ENCODE measurements around the gene MCM10.

The MCM10 gene

DNA sequence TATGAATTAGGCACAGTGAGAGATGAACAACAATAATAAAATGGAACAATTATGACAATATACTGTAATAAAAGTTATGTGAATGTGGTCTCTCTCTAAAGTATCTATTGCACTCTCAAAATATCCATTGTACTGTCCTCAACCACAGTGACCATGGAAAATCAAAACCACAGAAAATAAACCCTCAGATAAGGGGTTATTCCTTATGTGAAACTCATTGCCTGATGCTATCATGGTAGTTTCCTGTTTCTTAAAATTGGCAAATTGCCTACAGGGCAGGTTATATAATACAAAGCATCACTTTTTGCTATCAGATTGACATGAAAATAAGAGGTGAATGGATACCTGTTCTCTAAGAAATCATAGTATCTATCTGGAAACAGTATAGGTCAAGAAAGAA, 3.8 kb downstream of the MCM10 start:
- DNase-seq (ENCODE audit: low read depth): no peak

DNA sequence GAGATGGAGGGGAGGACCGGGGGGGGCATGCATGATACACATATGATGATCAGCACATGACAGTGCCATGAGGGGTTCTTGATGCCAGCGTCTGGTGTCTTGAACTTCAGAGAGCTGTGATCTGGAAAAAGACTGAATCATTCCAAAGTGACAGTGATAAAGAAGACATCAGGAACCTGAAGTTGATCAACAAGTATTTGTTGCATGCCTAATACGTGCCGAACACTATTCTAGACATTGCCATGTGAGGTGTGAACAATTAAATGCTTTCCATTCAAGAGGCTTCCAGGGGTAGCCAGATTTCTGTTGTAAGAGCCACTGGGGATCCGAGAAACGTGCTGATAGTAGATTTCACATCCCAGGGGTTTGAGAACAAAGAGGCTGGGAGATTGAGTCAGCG, 6.2 kb downstream of the MCM10 start:
- no peak for DNase-seq (ENCODE audit: low read depth)

DNA sequence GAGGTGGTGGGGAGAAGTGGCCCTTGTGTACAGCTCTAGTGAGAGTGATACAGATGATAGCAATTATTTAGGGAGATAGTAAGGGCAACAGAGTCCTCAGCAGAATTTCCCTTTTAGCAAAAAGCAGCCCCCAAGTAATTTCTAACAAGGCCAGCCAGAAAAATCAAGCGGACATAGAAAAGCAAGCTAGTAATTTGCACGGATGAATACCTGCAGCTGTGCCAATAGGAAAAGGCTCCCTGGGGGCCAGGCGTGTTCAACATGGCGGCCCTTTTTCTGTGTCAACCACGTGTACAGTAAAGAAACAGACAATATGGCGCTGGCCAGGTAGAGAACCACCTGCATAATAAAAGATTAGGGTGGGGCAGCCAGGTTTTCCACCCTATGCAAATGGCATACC, 7.4 kb downstream of the MCM10 start:
- no peak for DNase-seq (ENCODE audit: low read depth)

DNA sequence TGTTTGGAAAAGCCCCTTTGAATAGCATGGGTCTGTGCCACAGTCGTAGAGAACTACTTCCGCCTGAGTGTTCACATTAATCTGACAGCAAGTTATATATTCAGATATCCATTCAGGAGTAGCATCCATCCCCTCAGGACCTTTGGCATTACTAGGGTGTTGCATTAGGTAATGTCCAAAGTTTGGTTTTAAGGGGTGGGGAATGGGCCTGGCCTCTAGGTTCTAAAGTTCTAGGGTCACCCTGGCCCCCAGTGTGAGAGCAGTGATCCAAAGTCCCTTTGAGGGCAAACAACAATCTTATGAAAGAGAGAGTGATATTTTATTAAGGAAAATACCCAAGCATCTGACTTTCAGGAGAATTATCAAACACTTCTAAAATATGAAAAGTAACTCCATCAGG, 12.3 kb downstream of the MCM10 start:
- no peak for DNase-seq (ENCODE audit: low read depth)

DNA sequence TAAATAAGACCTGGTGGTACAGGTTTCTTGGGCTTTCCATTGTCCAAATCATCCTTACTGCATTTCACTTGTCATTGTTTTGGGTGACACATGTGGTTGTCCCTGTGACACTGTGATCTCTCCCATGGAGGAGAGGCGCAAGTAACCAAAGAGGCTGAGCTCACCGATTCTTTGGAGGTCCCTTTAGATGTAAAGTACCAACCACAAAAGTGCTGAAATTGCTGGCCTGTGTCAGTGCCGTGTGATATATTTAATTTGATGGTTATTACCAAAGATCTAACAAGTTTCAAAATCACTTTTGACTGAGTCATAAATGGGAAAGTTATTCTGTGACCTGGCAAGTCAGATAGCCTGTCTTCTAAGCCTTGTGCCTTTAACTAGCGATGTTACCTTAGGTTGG, 19.4 kb downstream of the MCM10 start:
- DNase-seq (ENCODE audit: low read depth): no peak

DNA sequence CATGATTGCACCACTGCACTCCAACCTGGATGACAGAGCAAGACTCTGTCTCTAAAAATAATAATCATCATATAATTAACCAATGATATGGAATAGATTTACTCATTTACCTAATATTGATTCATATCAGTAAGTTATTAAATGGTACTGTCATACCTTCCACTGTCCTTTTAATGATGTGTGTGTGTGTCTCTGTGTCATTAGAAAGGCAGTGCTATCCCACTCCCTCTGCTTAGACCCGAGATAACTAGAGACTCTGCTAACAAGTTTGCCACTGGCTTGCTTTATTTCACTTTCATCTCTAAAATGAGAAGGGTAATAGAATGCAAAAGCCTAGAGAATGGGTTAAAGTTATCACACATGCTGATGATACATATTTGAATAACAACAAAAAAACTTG, 21.1 kb downstream of the MCM10 start:
- DNase-seq (ENCODE audit: low read depth): no peak

DNA sequence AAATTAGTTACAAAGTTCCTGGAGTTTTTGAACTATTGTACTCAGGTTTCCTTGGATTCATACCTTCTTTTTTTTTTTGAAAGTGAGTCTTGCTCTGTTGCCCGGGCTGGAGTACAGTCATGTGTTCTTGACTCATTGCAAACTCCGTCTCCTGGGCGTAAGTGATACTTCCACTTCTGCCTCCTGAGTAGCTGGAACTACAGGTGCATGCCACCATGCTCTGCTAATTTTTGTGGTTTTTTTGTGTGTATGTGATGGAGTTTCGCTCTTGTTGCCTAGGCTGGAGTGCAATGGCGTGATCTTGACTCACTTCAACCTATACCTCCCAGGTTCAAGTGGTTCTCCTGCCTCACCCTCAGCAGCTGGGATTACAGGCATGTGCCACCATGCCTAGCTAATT, 22.3 kb downstream of the MCM10 start:
- DNase-seq (ENCODE audit: low read depth): no peak

DNA sequence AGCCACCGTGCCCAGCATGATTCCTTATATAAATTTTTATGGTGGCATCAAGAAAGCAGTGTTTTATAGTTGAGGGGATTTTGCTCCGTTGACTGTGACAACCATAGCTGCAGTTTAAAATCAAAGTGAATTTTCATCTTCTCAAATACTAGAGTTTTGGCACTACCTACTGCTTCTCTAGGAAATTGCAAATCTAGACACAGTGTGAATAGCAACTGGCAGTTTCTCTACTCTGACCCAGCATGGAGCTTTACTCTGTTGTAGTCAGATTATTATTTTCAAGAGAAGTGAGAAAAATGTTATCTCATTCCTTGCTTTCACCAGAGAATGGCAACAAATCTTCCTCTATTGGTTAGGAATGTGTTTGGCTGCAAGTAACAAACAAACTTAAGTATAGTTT, 22.9 kb downstream of the MCM10 start:
- no peak for DNase-seq (ENCODE audit: low read depth)

DNA sequence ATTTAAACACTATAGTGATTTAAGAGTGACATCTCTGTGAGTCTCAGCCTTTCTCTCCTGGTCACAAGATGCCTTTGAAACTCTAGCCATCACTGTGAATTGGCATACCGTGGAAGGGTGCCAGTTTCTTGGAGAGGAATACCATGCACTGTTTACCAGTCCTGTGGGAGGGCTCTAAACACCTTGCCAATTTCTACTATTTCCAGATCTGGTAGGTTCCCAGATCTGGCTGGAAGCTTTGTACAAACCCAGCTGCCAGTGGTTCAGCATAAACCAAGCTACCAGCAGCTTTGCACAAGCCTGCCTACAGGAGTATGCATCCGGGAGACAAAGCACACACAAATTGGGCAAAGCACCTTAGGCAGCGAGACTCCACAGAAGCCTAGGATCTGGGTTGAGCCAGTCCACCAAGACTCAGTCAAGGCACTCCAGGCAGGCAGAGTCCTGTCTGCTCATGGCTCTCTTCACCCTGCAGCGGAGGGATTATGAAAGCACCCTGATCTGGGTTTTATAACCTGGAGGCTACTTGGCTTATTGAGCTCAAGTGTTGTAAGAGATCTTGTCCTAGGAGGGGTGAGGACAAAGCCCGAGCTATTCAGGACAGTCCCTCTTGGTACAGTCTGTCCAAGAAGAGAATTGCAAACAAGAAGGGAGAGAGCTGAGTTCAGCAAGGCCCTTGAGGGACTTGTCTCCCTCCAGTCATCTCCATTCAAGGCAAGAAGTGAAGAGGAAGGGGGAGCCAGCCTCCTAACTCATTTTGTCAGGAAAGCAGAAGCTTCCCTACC, 23.6 kb downstream of the MCM10 start:
- DNase-seq (ENCODE audit: low read depth): no peak

DNA sequence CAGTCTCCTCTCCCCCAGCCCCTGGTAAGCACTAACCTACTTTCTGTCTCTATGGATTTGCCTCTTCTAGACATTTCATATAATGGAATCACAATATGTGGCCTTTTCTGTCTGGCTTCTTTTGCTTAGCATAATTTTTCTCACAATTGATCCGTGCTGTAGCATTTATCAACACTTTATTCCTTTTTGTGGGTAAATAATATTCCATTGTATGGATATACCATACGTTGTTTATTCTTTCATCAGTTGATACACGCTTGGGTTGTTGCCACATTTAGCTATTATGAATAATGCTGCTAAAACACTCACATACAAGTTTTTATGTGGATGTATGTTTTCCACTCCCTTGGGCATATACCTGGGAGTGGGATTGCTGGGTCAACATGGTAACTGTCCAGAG, 25.8 kb downstream of the MCM10 start:
- no peak for DNase-seq (ENCODE audit: low read depth)

DNA sequence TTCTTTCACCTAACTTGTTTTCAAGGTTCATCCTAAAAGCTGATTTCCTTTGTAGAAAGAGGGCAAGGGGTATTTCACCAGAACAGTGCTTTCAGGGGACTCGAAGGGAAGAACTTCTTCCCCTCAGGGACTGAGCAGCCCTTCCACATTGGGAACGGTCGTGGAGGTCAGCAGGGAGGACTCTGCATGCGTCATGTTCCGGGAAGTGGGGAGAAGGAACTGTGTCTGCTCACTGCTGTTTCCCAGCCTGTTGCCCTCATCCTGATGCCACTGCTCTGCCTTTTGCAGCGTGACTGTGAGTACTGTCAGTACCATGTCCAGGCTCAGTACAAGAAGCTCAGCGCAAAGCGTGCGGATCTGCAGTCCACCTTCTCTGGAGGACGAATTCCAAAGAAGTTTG, 27.2 kb downstream of the MCM10 start:
- no peak for DNase-seq (ENCODE audit: low read depth)

DNA sequence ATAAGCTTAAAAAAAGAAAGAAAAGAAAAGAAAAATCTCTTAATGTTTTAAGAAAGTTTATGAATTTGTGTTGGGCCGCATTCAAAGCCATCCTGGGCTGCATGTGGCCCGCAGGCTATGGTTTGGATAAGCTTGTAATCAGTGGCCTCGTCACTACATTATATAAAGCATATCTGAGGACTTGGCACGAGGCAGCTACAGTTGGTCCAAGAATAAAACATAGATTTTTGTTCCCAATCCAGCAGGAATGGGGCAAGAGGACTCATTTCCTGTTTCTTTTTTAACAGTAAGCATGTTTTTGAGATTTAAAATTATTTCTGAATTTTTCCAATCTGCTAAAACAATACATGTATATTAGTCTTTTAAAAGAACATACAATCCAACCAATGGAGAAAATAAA, 28.6 kb downstream of the MCM10 start:
- DNase-seq (ENCODE audit: low read depth): no peak

DNA sequence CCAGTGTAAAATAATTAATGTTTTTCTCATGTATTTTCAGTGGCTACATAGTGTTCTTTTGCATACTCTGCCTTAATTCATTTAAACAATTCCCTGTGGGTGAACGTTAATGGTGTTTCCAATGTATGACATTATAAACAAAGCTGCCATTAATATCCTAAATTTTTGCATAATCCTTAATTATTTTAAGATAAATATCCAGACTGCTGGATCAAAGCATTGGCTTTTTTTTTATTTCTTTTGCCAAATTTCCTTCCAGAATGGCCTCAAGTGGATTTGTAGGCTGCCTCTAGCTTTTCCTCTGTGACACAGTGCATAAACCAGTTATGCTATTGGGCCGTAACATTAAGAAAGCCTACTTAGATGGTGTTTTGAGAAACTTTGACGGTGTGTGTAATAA, 29.5 kb downstream of the MCM10 start:
- no peak for DNase-seq (ENCODE audit: low read depth)

DNA sequence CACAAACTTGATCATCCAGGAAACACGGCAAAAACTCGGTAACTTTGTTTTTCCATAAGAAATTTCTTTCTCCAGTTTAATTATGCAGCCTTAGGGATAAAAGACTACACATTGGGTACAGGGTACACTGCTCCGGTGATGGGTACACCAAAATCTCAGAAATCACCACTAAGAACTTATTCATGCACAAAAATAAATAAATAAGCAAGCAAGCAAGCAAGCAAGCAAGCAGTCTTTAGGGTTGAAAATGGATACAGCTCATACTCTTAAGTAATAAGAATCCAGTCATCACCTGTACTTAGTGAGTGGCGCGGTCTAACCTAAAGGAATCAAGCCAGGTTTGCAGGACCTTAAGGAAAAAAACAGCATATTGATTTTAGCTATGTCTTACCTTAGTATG, 30.0 kb downstream of the MCM10 start:
- no peak for DNase-seq (ENCODE audit: low read depth)

DNA sequence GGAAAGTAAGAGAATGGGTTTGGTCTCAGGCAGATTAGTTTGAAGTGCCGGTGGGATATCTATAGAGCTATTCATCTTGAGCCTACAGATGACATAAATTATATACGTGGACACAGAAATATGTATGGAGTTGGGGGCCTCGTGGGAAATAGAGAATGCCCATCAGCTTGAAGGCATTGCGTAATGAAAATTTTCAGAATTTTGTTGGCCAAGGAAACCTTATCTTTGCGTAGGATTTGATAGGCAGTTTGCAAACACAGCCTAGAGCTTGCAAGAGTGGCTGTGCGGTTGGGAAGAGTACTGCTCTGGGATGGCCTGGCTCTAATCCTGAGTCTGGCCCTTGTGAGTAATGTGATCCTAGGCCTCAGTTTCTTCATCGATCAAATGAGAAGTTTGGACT, 32.3 kb downstream of the MCM10 start:
- DNase-seq (ENCODE audit: low read depth): no peak

DNA sequence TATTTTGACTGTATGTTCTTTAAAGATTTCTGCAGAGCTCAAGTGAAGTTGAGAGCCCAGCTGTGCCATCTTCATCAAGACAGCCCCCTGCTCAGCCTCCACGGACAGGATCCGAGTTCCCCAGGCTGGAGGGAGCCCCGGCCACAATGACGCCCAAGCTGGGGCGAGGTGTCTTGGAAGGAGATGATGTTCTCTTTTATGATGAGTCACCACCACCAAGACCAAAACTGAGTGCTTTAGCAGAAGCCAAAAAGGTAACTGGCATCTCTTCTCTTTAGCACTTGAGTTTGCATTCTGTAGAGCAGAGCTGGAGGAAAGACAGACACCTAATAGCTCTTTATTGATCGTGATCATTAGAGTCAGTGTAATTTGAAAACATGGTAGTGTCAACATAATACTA, 33.7 kb downstream of the MCM10 start:
- DNase-seq (ENCODE audit: low read depth): no peak

DNA sequence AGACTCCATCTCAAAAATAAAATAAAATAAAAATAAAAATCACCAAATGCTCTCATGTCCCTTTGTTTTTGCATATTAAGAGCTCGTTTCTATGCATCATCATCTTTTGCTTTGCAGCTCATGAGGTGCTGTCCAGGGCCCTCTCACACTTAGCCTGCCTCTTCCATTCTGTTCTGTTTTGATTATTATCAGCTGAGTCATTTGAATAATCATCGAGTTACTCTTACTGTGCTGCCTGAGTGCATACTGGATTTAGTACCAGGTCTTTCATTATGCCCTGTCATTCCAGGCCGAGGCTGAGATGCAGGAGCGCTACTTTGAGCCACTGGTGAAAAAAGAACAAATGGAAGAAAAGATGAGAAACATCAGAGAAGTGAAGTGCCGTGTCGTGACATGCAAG, 39.8 kb downstream of the MCM10 start:
- DNase-seq (ENCODE audit: low read depth): no peak

DNA sequence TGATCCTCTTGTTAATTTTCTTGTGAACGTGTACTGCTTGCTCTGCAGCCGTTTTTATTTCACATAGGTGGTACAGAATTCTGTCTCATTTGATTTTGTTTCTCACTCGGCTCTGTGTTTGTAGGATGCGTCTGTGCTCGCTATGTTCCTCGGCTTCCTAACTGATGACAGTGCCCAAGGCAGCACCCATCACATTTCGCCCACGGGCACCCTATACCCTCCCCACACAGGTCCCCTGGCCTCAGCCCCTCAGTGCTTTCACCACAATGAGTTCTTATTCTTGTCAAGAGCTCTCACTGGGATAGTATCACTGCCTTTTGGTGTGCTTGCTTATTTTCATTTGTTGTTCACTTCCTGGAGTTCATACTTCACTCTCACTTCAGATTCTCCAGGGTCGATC, 44.7 kb downstream of the MCM10 start:
- no peak for DNase-seq (ENCODE audit: low read depth)

DNA sequence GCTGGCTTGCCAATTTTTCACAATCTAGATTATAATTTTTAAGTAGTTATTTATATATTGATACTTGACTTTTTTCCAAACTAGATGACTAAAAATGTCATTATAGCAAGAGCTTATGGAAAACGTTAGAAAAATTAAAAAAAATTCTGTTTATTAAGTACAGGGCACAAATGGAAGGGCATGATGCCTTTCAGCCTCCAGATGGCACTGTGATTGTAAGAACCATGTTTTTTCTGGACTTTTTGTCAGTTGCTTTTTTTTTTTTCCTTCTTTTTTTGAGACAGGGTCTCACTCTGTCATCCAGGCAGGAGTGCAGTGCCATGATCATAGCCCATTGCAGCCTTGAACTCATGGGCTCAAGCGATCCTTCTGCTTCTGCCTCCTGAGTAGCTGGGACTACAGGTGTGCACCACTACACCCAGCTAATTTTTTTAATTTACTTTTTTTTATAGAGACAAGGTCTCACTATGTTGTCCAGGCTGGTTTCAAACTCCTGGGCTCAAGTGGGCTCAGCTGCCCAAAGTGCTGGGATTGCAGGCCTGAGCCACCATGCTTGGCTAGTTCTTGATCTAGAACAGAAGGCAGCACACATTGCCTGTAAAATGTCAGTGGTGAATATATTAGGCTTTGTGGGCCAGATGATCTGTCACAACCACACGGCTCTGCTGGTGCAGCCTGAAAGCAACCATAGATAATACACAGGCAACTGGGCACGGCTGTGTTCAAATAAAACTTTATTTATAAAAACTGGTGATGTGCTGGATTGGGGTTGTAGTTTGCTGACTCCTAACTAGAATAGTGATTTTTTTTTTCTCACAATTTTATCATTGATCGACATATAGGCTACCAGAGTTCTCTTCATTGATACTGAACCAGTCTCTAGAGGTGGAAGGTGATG, 45.4 kb downstream of the MCM10 start:
- no peak for DNase-seq (ENCODE audit: low read depth)

DNA sequence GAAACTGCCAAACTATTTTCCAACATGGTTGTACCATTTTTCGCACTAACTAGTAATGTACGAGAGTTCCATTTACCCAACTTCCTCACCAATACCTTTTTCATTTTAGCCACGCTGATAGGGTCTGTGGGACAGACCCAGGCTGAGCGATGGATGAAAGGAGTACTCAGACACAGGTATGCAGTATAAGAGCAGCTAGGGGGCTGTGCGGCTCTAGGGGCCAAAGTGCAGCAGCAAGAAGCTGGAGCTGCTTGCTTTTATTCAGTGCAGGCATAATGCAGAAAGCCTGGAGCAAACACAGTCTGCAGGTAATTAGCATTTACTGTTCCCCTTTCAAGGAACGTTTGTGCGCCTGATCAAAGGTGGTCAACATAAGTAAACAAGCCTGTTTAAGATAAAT, 51.8 kb downstream of the MCM10 start:
- no peak for DNase-seq (ENCODE audit: low read depth)

DNA sequence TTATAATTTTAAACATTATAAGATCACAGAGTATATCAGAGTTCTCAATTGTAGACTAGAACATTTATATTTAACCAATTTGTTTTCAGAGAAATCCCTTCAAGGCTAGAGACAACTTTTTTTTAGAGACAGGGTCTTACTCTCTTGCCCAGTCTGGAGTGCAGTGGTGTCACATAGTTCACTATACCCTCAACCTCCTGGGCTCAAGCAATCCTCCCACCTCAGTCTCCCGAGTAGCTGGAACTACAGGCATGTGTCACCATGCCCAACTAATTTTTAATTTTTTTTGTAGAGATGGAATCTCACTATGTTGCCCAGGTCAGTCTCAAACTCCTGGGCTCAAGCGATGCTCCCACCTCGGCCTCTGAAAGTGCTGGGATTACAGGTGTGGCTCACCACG, 57.5 kb downstream of the MCM10 start:
- DNase-seq (ENCODE audit: low read depth): no peak

DNA sequence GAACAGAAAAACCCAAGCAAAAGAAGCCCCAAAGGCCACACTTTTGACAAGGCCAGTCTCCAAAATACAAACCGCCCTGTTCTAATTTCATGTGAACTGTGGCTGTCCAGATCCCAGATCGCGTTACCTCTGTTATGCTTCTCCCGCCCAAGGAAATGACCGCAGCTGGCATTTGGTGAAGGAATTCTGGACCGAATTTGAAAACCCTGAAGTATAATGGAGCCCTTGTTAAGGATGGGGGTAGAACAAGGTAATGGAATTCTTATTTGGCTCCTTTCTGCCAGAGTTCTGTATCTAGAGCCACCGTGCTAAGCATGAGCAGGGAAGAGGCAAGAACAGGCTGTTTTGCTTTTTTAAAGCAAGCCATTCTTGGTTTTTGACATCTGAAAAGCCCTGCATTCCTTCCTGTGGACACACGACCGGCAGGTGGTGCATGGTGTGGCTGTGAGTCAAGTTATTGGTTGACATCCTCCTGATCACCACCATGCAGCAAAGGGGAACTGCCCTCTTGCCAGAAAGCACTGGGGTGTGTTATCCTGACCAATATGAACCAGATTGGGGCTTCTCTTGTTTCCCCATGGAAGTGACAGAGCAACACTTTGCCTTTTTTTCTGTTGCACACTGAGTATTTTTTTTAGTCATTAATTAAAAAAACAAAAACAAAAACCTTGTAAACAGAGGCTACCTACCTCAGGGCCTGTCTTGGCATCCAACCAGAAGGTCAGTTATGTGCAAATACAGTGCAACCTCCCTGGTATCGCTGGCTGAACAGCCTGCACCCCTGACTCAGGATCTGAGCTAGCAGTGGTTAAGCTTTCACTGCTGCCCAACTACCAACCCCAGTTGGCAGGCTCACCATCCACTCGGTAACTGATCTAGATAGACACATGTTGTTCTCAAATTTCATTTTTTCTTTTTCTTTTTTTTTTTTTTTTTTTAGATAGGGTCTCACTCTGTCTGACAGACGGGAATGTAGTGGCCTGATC, 58.6 kb downstream of the MCM10 start:
- no peak for DNase-seq (ENCODE audit: low read depth)

Data from activated T-helper 1 cell treated with Interleukin-2 at 50 U/mL for 16 hours (primary cell).